CD14-positive monocyte (primary cell): ENCODE results near the gene DGKH. TPM values are rescaled to one million over a fixed set of nuclear protein-coding genes. Genes with fewer than 3 reads are reported as not detected.

Source experiments
- DNase-seq, 3 donors: peaks; one replicate each; pipeline ENCODE4 v3.0.0-alpha.2; 2011 to 2022
- H2AFZ ChIP-seq: 2 replicates; pipeline ENCODE4 v1.6.0; 2012; ENCODE audit warnings: mild to moderate bottlenecking, low read depth, low read length, inconsistent platforms; ENCODE audit not compliant: insufficient read depth, poor library complexity, severe bottlenecking
- H3K27ac ChIP-seq, 2 donors: 1 replicate in 1 of 2; 2 replicates in 1 of 2; pipeline ENCODE4 v1.5.1; 2012 to 2013; ENCODE audit warnings: low read length in 2 of 2, control low read depth in 1 of 2, inconsistent platforms in 1 of 2, low read depth in 1 of 2, mild to moderate bottlenecking in 1 of 2
- H3K27me3 ChIP-seq, 2 donors: one replicate each; pipeline versions ENCODE4 v1.6.0 to v1.6.1; 2011 to 2013; ENCODE audit warnings: low read length in 2 of 2; ENCODE audit not compliant: control insufficient read depth in 2 of 2, insufficient read depth in 2 of 2
- H3K36me3 ChIP-seq, 2 donors: replicated peaks in 1 of 2; 1 replicate in 1 of 2; 2 replicates in 1 of 2; pipeline versions ENCODE4 v1.5.1 to v1.6.1; 2012 to 2013; ENCODE audit warnings: low read length in 2 of 2, control low read depth in 1 of 2, inconsistent platforms in 1 of 2, mild to moderate bottlenecking in 1 of 2; ENCODE audit not compliant: insufficient read depth in 2 of 2, control insufficient read depth in 1 of 2
- H3K4me1 ChIP-seq, 2 donors: 1 replicate in 1 of 2; 2 replicates in 1 of 2; pipeline versions ENCODE4 v1.5.1 to v1.6.1; 2012 to 2013; ENCODE audit warnings: low read length in 2 of 2, control low read depth in 1 of 2, inconsistent platforms in 1 of 2, mild to moderate bottlenecking in 1 of 2, moderate library complexity in 1 of 2; ENCODE audit not compliant: insufficient read depth in 2 of 2, control insufficient read depth in 1 of 2
- H3K4me2 ChIP-seq: replicated peaks from 2 replicates; pipeline ENCODE3; 2012; ENCODE audit warnings: low read length, moderate library complexity, mild to moderate bottlenecking; ENCODE audit not compliant: poor library complexity, severe bottlenecking; ENCODE audit errors: extremely low read depth
- H3K4me3 ChIP-seq, 3 experiments: fragments of 200-600 bp in 1 of 3; sonication (generic) in 1 of 3; replicated peaks in 1 of 3; 1 replicate in 2 of 3; 2 replicates in 1 of 3; pipeline ENCODE4 v1.5.1; 2011 to 2013; ENCODE audit warnings: low read length in 3 of 3, mild to moderate bottlenecking in 3 of 3, control low read depth in 2 of 3, low read depth in 2 of 3, inconsistent platforms in 1 of 3, moderate library complexity in 1 of 3
- H3K79me2 ChIP-seq: 2 replicates; pipeline ENCODE4 v1.6.0; 2012; ENCODE audit warnings: mild to moderate bottlenecking, control low read depth, inconsistent platforms, low read length, moderate library complexity; ENCODE audit not compliant: insufficient read depth
- H3K9ac ChIP-seq: 2 replicates; pipeline ENCODE4 v1.6.0; 2017; ENCODE audit warnings: low read length, mild to moderate bottlenecking; ENCODE audit not compliant: insufficient read depth, poor library complexity, severe bottlenecking
- H3K9me3 ChIP-seq, 2 donors: replicated peaks in 1 of 2; 1 replicate in 1 of 2; 2 replicates in 1 of 2; pipeline versions ENCODE4 v1.5.1 to v1.6.1; 2012 to 2013; ENCODE audit warnings: low read length in 2 of 2, control low read depth in 1 of 2; ENCODE audit not compliant: control insufficient read depth in 1 of 2, insufficient read depth in 1 of 2
- H4K20me1 ChIP-seq: 2 replicates; pipeline ENCODE4 v1.6.0; 2012; ENCODE audit warnings: mild to moderate bottlenecking, low read length, control low read depth, moderate library complexity; ENCODE audit not compliant: insufficient read depth
- H3K27ac Mint-ChIP-seq, 7 donors: one replicate each; pipeline ENCODE4 v1.8.0; 2020; ENCODE audit warnings: mild to moderate bottlenecking in 7 of 7, mixed read lengths in 7 of 7, moderate library complexity in 6 of 7, inconsistent platforms in 2 of 7
- H3K27me3 Mint-ChIP-seq, 3 donors: one replicate each; pipeline ENCODE4 v1.8.0; 2021 to 2022; ENCODE audit warnings: low read depth in 3 of 3, mild to moderate bottlenecking in 3 of 3, mixed read lengths in 3 of 3, moderate library complexity in 3 of 3, inconsistent platforms in 1 of 3
- H3K36me3 Mint-ChIP-seq, 2 donors: one replicate each; pipeline ENCODE4 v1.8.0; 2020; ENCODE audit warnings: mixed read lengths in 2 of 2, inconsistent platforms in 1 of 2, mild to moderate bottlenecking in 1 of 2
- H3K4me1 Mint-ChIP-seq: one replicate; pipeline ENCODE4 v1.8.0; 2020; ENCODE audit warnings: mild to moderate bottlenecking, mixed read lengths
- H3K4me3 Mint-ChIP-seq, 2 donors: one replicate each; pipeline ENCODE4 v1.8.0; 2020; ENCODE audit warnings: mild to moderate bottlenecking in 2 of 2, mixed read lengths in 2 of 2, moderate library complexity in 1 of 2
- H3K9me3 Mint-ChIP-seq, 7 donors: one replicate each; pipeline ENCODE4 v1.8.0; 2020 to 2022; ENCODE audit warnings: mixed read lengths in 7 of 7, mild to moderate bottlenecking in 6 of 7, moderate library complexity in 6 of 7, inconsistent platforms in 2 of 7
- CTCF ChIP-seq: fragments of 200-600 bp; IDR thresholded peaks from one replicate; pipeline ENCODE4 v1.8.0; 2022; ENCODE audit warnings: antibody characterized with exemption, mild to moderate bottlenecking
- WGBS: methylation state at CpG from one replicate; pipeline ENCODE4 v1.1.5; 2013; ENCODE audit warnings: missing lambda C conversion rate; ENCODE audit not compliant: insufficient coverage; 5-methylcytosine and 5-hydroxymethylcytosine counted together
- intact Hi-C, 2 donors: fragments of 100-400 bp; cut with micrococcal nuclease; formaldehyde crosslinking; loops; one replicate each; pipeline versions ENCODE4 v1.15.0 to v1.15.1; 2023
- polyA plus RNA-seq, 3 donors: library from polyadenylated mRNA; depleted of rRNA in 1 of 3; unstranded in 2 of 3; stranded (reverse) in 1 of 3; fragments of 300-500 nt in 2 of 3; fragments of >200 nt in 1 of 3; fragmentation: Illumina TruSeq in 2 of 3; gene quantifications; 1 replicate in 2 of 3; 2 replicates in 1 of 3; pipeline ENCODE4 v1.2.3, GENCODE V29; 2012 to 2021

The DGKH gene
- polyA plus RNA-seq, 3 donors: 0.10 to 0.79 (median 0.15) TPM

- H3K4me2 ChIP-seq: no peak overlapping the region
- H3K9ac ChIP-seq: no peak overlapping the region
- WGBS: no CpG with 5 or more reads among the region's 1 CpG
- TF ChIP-seq CTCF: no peak
- Mint-ChIP-seq H3K4me1 (no peaks in the 10 kb centered on the region), H3K27me3 (no peaks in the 10 kb centered on the region), H3K9me3 (peaks cover 0 to 7% (median 3%) of the 10 kb centered on the region in 7 donors), H3K36me3 (peaks cover 4 to 9% of the 10 kb centered on the region in 2 donors), H3K4me3 (no peak overlapping the region), H3K27ac (no peak overlapping the region)
- DNase-seq: no peak
- H3K36me3 ChIP-seq: no peaks in the 10 kb centered on the region
- no peaks in the 10 kb centered on the region for H3K4me1 ChIP-seq
- H4K20me1 ChIP-seq: no peaks in the 10 kb centered on the region
- H2AFZ ChIP-seq: no peak overlapping the region
- no peaks in the 10 kb centered on the region for H3K27me3 ChIP-seq
- no peak overlapping the region for H3K27ac ChIP-seq
- intact Hi-C loops: no loop called here
- H3K4me3 ChIP-seq: no peak overlapping the region
- no peaks in the 10 kb centered on the region for H3K79me2 ChIP-seq
- no peaks in the 10 kb centered on the region for H3K9me3 ChIP-seq
Observed at GRCh38 chr13:42177189-42177588, 128.7 kb downstream of the DGKH start.

- H3K9me3 ChIP-seq: no peaks in the 10 kb centered on the region
- H3K79me2 ChIP-seq: no peaks in the 10 kb centered on the region
- no peaks in the 10 kb centered on the region for H3K27me3 Mint-ChIP-seq
- peaks cover 0 to 7% (median 3%) of the 10 kb centered on the region in 7 donors for H3K9me3 Mint-ChIP-seq
- WGBS: 94% methylated on average over 2 of the region's 2 CpGs
- H3K27me3 ChIP-seq: no peaks in the 10 kb centered on the region
- H3K27ac ChIP-seq: no peak overlapping the region
- no peak overlapping the region for H3K27ac Mint-ChIP-seq
- H2AFZ ChIP-seq: no peak overlapping the region
- H3K4me1 Mint-ChIP-seq: no peaks in the 10 kb centered on the region
- H4K20me1 ChIP-seq: no peaks in the 10 kb centered on the region
- DNase-seq: no peak
- H3K4me3 Mint-ChIP-seq: no peak overlapping the region
- no peak for TF ChIP-seq CTCF
- no peak overlapping the region for H3K9ac ChIP-seq
- intact Hi-C loops: no loop called here
- peaks cover 4% of the 10 kb centered on the region in 2 donors for H3K36me3 Mint-ChIP-seq
- no peaks in the 10 kb centered on the region for H3K36me3 ChIP-seq
- no peaks in the 10 kb centered on the region for H3K4me1 ChIP-seq
- H3K4me3 ChIP-seq: no peak overlapping the region
- H3K4me2 ChIP-seq: no peak overlapping the region
Observed at GRCh38 chr13:42181381-42181953, 133.0 kb downstream of the DGKH start.
